ENCODE measurements around the gene CERS1.

Gene CERS1, protein sequence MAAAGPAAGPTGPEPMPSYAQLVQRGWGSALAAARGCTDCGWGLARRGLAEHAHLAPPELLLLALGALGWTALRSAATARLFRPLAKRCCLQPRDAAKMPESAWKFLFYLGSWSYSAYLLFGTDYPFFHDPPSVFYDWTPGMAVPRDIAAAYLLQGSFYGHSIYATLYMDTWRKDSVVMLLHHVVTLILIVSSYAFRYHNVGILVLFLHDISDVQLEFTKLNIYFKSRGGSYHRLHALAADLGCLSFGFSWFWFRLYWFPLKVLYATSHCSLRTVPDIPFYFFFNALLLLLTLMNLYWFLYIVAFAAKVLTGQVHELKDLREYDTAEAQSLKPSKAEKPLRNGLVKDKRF

GRCh38 chr19:18895824-18896341 lies at the start of gene CERS1:
TSS of gene CERS1 (minus strand) at chr19:18896158. CDS start at chr19:18896072, 86 bp downstream.
- DNase-seq (ENCODE audit: low read depth, low spot score) = no peak

DNA sequence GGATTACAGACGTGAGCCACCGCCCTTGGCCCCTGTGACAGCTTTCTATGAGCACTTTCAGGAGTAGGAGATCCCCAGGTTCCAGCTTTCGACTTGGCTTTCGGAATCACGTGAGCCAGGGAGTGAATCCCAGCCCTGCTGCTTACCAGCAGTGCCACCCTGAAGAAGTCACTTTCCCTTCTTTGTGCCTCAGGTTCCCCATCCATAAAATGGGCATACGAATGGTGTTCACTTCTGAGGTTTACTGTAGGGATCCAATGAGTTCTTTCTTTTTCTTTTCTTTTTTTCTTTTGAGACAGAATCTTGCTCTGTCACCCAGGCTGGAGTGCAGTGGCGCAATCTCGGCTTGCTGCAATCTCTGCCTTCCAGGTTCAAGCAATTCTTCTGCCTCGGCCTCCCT lies 49.3 kb upstream of the CERS1 start:
- DNase-seq (ENCODE audit: low read depth, low spot score) = no peak

- no peak for DNase-seq (ENCODE audit: low read depth, low spot score)
Measured at GRCh38 chr19:18943465-18943864, 47.5 kb upstream of the CERS1 start.

DNA sequence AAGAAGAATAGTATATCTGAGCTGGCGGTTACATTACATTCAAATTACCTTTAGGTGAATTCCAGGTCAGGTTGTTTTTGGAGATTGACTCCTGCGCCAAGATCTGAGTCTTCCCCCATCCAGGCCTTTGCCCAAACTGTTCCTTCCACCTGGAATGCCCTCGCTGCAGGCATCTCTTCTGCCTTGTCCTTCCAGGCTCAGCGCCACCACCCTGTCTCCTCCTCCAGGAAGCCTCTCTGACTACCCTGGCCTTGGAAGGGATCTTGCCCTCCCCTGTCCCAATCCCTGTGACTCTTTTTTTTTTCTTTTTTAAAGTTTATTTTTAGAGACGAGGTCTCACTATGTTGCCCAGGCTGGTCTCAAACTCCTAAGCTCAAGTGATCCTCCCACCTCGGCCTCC lies 46.7 kb upstream of the CERS1 start:
- DNase-seq (ENCODE audit: low read depth, low spot score) = no peak

DNA sequence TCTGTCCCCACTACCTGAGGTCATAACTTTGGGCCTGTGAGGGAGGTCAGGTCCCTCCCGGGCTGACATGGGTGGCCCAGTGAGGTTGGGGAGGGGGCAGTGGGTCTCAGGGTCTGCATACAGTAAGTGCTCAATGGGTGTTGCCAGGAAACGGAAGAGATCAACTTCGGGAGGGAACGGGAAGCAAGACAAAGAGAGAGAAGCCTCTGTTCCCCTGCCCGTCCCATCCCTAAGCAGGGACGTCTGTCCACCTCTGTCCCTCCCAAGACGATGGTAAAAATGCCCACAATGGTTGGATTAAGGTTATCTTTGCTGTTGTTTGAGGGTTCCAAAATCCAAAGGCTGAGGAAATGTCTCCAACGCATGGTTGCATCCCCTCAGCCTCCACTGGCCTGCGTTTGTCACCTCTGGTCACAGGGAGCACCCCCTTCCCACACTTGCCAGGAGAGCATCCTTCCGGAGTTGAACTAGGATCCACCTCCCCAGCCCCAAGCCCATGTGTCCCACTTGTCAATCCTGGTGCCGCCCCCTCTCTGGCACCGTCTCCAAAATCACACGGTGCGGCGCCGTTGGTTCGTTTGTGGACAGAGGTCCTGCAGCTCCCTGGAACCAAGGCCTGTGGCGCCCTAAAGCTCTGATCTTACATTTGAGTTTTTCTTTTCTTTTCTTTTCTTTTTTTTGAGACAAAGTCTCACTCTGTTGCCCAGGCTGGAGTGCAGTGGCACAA lies 45.8 kb upstream of the CERS1 start:
- DNase-seq (ENCODE audit: low read depth, low spot score) = no peak

DNA sequence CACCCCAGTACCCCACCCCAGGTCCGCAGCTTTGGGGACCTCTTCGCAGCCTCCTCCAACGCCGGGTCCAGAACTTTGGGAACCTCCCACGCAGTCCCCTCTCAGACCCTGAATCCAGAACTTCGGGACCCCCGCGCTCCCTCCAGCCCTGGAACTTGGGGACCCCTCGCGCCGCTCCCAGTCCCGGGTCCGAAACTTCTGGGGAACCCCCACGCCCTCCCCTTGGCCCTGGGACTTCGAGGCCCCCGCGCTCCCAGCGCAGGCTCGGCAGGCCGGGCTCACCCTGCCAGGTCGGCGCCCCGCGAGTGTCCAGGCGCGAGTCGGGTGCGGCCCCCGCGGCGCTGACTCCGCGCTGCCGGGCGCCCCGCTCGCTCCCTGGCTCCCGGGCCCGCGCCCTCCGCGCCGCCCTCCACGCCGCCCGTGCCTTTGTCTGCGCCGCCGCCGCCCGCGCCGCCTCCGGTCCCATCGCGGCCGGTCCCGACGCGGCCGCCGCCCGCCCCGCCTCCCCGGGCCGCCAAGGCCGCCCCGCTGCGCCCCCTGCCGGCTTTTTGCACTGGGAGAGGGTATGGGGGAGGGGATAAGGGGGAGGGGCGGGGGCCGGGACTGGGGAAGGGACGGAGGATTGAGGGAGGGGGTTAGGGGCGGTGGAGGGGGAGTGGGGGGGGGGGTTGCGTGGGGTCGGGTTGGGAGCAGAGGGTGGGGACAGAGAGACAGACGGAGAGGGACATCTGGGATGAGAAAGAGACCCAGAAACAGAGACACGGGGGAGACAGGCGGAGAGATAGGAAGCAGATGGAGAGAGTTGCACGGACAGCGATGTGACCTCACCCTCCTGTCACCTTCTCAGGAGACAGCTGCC lies 45.0 kb upstream of the CERS1 start, which contains the start of gene HOMER3:
Gene HOMER3 (minus strand): TSS at position 449 of the 859 bp plus-strand sequence. CDS start 2,235 bp downstream, outside the sequence.
- peak; percentile 57 for DNase-seq (ENCODE audit: low read depth, low spot score)

GRCh38 chr19:18939922-18940768 lies 44.2 kb upstream of the CERS1 start:
- no peak for DNase-seq (ENCODE audit: low read depth, low spot score)

DNA sequence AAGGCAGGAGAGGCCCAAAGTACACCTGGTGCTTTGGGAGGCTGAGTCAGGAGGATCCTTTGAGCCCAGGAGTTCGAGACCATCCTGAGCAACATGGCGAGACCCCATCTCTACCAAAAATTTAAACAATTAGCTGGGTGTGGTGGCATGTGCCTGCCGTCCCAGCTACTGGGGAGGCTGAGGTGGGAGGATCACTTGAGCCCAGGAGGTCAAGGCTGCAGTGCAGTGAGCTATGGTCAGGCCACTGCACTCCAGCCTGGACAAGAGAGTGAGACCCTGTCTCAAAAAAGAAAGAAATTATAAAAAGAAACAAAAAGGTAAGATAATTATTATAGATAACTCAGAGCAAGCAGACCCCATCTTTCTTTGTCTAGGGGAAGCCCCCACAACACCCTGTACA lies 43.2 kb upstream of the CERS1 start:
- no peak for DNase-seq (ENCODE audit: low read depth, low spot score)

GRCh38 chr19:18933297-18933696 lies 37.3 kb upstream of the CERS1 start:
- DNase-seq (ENCODE audit: low read depth, low spot score) = no peak

DNA sequence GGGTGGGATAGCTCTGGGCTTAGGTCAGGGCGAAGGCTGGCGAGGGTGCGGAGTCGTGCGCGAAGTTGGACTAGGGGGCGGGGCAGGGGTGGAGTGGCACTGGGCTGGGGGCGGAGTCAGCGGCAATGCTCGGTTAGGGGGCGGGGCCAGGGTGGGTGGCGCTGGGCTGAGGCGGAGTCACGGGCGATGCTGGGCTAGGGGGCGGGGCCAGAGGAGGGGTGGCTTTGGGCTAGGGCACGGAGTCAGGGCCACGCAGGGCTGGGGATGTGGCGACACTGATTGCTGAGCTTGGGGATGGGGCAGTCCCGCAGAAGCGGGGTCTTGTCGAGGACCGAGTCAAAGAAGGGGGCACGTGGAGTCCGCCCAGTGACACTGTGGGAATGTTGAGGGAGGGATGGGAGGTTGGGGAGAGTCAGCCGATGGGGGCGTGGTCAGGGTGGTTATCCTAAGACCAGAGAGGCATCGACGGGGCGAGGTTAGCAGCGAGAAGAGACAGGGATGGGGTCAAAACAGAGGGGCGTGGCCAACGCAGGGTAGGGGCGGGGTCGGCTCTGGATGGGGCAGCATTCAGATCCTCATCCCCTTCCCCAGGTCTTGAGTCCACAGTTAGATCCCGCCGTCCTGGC lies 36.4 kb upstream of the CERS1 start:
- DNase-seq (ENCODE audit: low read depth, low spot score) = peak; percentile 61

GRCh38 chr19:18931316-18932162 lies 35.6 kb upstream of the CERS1 start:
- no peak for DNase-seq (ENCODE audit: low read depth, low spot score)

GRCh38 chr19:18929311-18929710 lies 33.4 kb upstream of the CERS1 start:
- no peak for DNase-seq (ENCODE audit: low read depth, low spot score)

DNA sequence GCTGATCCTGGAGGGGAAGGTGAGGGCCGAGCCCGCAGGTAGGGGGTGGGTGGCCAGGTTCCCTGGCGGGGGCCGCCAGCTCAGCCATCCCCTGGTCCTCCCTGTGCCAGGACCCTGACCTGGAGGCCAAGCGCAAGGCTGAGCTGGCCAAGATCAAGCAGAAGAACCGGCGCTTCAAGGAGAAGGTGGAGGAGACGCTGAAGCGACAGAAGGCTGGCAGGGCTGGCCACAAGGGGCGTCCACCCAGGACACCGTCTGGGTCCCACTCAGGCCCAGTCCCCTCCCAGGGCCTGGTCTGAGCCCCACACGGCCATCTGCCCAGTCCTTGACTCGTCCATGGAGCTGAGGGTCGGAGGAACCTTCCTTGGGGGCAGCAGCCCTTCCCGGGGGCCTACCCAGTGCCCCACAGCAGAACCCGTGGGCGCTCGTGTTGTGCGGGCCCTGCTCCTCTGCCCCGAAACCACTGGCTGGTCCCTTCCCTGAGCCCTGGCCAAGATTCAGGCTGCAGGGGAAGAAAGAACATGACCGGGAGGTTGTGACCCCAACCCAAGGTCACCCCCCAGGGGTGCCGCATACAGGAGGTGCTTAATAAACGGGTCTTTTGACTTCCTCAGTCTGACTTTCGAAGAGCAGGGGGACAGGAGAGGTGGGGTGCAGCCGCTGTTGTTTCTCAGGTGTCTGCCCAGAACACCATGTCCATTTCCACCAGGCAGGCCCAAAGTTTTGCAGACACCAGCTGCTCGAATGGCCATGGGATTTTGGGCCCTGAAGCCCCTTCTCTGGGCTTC lies 32.3 kb upstream of the CERS1 start:
- DNase-seq (ENCODE audit: low read depth, low spot score) = no peak

- no peak for DNase-seq (ENCODE audit: low read depth, low spot score)
Measured at GRCh38 chr19:18924684-18925213, 28.8 kb upstream of the CERS1 start.

GRCh38 chr19:18922228-18922985 lies 26.4 kb upstream of the CERS1 start:
- no peak for DNase-seq (ENCODE audit: low read depth, low spot score)

- DNase-seq (ENCODE audit: low read depth, low spot score) = no peak
Measured at GRCh38 chr19:18921593-18921992, 25.6 kb upstream of the CERS1 start.

GRCh38 chr19:18920400-18920799 lies 24.4 kb upstream of the CERS1 start:
- DNase-seq (ENCODE audit: low read depth, low spot score) = no peak

- no peak for DNase-seq (ENCODE audit: low read depth, low spot score)
Measured at GRCh38 chr19:18919900-18920214, 23.9 kb upstream of the CERS1 start.
